Inflammatory macrophage (primary cell): Measurements from ENCODE around the gene SCUBE3.

Source experiments
- DNase-seq, 2 donors: peaks; one replicate each; pipeline ENCODE4 v3.0.0-alpha.2; 2020 to 2022
- total RNA-seq, 18 experiments: gene quantifications; one replicate each; lab custom pipeline; 2026; ENCODE audit warnings: mixed read lengths in 6 of 18, inconsistent platforms in 2 of 18; lab: John Stamatoyannopoulos, UW

SCUBE3 gene
- 0 to 0.57 (median 0.06) reads per million in 18 experiments for total RNA-seq

DNA sequence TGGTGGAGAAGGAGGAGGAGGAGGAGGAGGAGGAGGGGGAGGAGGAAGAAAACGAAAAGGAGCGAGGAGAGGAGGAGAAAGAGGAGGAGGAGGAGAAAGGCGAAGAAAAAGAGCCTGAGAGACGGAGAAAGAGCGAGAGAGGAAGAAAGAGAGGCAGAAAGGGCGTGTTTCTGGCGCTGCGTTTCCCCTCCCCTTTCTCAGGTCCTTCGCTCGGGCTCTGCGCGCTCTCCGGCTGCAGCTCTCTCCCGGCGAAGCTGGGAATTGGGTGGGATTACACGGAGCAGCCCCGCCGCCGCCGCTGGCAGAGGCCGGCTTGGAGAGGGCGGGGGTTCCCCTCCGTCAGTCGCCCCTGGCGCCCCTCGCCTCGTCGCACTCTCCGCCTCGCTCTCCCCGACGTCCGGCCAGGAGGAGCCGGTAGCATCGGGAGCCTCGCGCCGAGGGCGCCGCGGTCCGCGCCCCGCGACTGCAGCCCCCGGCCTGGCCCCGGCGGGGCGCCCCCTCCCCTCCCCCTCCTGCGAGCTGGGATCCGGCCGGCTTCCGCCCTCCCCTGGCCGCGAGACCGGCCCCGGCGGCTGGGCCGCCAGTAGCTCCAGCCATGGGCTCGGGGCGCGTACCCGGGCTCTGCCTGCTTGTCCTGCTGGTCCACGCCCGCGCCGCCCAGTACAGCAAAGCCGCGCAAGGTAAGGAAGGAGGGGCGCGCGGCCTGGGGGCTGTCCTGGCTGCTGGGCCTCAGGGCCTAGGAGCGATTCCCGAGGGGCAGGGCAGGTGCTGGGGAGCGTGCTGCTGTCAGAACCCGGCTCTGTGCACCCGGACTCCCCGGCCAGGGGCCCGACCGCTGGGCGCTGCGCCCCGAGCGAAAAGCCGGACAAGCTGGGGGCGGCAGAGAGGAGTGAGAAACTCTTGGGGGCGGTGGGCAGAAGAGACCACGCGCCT lies at the start of gene SCUBE3:
Gene SCUBE3, plus strand, starts transcription at position 133 of the 933 bp plus-strand sequence. Its CDS starts 463 bp downstream, at position 596.
- no peak for DNase-seq

DNA sequence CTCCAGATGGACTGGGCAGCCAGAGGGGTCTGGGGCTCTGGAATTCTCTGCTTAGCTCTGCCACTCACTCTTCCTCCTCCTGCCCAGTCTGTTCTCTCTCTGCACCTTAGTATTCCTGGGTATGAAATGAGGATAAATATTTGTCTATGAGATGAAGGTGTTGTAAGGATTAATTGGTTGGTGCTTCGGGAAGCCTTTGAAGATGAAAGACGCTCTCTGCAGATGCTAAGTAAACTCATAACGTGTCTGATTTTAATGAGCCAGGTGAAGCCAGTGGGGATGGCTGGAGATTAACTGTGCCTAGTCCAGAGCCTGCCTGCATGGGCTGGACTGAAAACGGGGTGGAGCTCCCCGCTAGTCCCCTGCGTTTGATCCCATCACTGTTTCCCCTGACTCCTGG lies 49.5 kb upstream of the SCUBE3 start:
- no peak for DNase-seq

DNA sequence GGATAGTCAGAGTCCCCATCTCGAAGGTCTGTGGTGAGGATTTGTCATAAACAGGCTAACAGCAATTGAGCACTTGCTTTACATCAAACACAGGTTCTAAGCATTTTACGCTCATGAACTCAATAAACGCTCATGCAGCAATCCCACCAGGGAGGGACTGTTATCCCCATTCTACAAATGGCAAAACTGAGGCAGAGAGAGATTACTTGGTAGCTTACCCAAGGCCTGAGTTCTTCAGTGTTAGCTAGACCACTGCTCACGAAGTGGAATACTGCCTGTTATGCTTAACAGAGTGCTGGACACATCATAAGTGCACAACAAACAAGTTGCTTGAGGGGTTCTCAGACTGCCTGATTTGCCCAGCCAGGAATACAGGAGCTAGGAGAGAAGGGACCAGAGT lies 48.9 kb upstream of the SCUBE3 start:
- DNase-seq: no peak

DNA sequence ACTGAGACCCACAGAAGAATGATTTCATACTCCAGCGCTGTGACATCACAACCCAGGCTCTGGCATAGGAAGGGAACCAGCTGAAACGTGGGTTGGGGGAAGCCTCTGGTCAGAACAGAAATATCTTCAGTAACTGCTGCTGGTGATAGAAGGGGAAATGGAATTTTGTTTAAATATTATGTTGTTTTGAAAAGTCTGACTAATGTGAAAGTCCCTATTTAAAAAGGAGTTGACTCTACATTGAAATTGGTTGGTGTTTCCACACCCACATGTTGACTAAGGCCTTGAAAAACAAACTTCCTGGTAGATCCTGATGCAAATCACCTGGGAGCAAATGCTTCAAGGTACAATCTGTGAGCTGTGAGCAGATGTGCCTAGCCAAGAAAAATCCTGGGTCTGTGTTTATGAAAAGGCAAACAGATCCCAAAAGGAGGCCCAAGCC lies 48.1 kb upstream of the SCUBE3 start:
- peak in 1 of 2 donors; percentile 60 for DNase-seq

GRCh38 chr6:35166116-35166515 lies 47.6 kb upstream of the SCUBE3 start:
- no peak for DNase-seq

DNA sequence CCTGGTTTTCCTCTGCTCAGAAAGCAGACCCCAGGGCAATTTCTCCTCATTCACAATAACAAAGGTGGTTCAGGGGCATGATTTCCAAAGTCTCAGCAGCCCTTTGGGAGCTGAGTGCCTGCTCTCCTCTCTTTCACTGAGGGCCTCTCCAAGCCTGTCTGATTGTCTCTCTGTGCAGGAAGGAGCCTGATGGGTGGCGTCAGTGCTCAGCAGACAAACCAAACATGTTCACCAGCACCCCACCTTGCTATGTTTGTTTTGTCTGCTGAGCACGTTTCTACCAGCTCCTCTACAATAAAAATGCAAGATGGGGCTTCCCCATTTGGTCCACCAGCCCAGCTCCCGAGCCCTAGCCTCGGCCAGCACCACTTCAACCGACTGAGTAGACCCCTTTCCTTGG lies 47.2 kb upstream of the SCUBE3 start:
- no peak for DNase-seq

GRCh38 chr6:35167505-35167904 lies 46.3 kb upstream of the SCUBE3 start:
- DNase-seq: no peak

GRCh38 chr6:35168461-35168861 lies 45.3 kb upstream of the SCUBE3 start:
- DNase-seq: no peak

DNA sequence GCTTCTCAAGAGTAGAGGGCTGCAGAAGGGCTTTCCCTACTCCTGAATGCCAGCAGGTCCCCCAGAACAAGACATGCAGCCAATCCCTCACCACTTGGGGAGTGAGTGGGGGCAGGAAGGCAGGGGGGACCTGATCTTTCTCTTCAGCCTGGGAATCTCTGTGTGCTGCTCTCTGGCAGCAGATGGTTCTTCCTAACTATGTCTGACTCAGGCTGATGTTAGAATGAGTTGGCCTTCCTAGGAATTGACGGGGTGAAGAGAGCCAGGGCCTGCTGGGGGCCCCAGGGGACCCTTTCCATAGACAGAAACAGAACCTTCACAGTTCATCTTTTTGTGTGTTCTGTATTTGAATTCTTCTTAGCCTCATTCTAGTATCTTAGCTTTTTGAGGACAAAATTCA lies 43.6 kb upstream of the SCUBE3 start:
- DNase-seq: no peak

DNA sequence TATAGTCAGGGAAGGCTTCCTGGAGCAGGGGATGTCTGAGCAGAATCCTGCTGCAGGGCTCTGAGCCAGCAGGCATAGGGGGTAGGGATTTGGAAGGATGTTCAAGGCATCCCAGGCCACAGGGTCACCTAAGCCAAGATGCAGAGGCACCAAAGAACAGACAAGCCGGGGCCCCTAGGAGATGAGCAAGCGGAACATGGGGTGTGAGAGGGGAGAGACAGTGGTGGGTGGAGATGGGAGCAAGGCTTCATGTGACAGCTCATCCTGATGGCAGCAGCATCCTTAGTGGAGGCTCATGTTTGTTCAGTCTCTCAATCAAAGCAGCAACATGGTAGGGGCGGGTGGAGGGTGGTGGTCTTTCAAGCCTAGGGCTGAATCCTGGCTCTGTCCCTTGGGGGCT lies 42.9 kb upstream of the SCUBE3 start:
- no peak for DNase-seq

DNA sequence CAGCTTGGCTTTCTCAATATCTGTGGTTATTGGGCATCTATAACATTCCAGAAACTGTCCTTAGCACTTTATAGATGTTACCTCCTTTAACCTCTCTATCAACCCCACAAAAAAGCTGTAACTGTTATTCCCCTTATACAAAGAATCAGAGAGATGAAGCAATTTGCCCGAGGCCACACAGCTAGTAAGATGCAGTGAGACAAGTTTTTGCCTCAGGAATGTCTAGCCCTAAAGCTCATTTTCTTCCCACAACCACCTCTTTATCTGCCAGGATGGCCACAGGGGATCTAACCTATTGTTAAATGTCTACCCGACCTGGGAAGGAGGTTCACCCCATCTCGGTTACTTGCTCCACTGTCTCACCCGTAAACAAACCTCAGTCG lies 40.7 kb upstream of the SCUBE3 start:
- no peak for DNase-seq

- DNase-seq: no peak
These were observed 40.2 kb upstream of the SCUBE3 start for GRCh38 chr6:35173427-35174087.

DNA sequence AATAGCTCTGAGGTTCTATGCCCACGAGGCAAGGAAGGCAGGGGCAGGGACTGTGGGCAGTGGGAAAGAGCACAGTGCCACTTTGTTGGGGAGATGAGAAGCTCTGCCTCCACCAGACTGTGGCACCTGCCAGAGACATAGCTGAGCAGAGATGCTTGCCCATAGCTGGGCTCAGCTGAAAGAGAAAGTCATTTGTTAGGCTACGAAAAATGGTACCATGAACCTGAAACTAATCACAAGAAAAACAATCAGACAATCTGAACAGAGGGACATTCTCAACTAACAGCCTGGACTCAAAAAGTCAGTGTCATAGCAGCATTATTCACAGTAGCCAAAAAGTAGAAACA lies 39.7 kb upstream of the SCUBE3 start:
- no peak for DNase-seq

DNA sequence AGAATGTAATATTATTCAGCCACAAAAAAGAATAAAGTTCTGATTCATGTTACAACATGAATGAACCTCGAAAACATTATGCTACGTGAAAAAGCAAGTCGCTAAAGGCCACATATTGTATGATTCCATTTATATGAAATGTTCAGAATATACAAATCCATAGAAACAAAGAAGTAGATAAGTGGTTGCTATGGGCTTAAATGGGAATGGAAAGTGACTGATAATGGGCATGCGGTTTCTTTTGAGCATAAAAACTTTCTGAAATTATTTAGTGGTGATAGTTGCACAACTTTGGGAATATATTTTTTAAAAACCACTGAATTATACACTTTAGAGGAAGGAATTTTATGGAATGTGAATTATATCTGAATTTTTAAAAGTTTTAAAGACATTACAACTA lies 39.3 kb upstream of the SCUBE3 start:
- no peak for DNase-seq

GRCh38 chr6:35176301-35177024 lies 37.3 kb upstream of the SCUBE3 start:
- no peak for DNase-seq

DNA sequence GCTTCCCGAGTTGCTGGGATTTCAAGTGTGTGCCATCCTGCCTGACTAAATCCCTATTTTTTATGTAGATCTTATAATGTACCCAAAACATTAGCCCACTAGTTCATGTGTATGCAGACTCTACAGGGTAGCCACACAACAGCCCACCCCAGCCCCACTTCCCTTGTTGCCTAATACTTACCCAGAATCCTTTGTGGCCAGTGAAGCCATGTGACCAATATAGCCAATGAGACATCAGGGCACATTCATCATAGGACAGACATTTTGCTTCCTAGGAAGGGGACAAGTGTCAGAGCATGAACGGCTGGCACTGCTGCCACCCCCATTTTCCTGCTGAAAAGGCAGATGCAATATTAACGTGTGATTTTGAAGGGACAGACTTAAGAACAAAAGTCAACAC lies 36.6 kb upstream of the SCUBE3 start:
- no peak for DNase-seq

DNA sequence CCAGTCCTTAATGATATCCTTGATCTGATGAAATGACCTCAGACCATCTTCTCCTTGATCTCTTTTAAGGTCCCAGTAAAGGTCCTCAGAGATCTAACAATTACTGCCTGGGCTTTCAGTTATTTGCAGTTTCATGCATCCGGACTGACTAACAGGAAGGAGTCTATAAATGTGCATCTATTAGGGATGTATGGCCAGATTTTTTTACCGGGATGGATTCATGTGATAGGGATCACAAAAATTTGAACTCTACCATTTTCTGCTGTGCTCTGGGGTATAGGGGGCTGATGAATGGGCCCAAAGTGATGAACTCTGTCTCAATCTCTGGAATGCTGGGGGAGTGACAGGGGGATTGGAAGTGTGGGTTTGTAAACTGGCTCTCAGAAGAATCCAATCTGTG lies 36.2 kb upstream of the SCUBE3 start:
- no peak for DNase-seq

DNA sequence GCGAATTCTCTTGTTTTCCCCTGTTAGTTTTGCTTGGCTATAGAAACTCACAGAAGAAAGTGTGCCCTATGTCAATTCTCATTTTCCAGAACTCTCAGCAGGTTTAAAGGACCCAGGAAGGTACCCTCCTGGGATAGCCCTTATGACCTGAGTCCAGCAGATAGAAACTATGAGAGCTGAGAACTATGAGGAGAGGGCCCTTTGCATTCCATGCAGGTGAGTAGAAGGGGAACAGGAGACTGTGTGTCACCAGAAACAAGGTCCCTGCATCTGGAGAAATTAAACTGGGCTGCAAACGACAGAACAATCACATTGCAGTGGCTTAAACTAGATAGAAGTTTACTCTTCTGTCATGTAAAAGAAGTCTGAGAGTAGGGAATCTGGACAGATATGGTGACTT lies 35.7 kb upstream of the SCUBE3 start:
- no peak for DNase-seq

DNA sequence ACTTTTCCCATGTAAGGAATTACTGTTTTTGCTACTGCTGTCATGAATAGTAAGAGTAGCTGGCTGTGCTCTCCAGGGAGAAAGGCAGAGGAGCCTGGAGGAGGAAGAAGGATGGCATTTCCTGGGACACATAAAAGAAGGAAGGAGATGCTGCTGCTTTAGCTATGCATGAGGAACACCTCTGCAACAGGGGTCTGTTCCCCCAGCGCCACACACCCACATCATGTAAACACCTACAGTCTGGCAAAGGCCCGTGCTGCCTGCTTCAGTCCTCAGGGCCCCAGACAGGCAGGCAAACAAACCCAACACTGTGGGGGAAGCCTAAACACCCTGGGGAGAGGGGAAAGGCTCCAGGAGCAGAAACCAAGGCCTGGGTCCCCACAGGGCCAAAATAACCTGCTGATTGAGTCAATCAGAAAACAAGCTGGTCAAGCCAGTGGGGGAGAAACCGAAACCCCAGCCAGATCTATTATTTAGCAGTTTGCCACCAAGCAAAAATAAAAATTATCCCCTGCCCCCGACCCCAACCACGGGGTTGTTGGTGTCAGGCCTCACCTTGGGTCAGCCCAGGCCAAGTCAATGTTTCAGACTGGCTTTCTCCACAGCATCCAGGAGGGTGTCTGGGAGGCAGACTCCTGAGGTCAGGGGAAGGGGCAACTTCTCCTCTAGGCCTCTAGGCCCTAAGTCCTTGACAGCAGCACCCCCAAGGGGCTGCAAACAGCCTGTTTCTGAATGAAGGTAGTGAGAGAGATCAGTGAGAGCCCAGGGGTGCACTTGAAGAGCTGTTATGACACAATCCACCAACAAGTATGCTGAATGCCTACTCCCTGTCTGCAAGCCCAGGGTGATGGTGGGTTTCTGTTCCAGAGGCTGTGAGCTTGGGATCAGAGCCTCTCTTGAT lies 34.6 kb upstream of the SCUBE3 start:
- DNase-seq: no peak

- DNase-seq: no peak
These were observed 33.7 kb upstream of the SCUBE3 start for GRCh38 chr6:35179901-35180535.

GRCh38 chr6:35181308-35181932 lies 32.3 kb upstream of the SCUBE3 start:
- DNase-seq: no peak
